RWPE2 (cell line): ENCODE measurements around the gene SORL1.
A peak's percentile ranks its signal among the peaks of the same experiment; 100 is the strongest.

Experiments
- ATAC-seq: fragments of 200-7000 bp; cut with Tn5 transposase; 3 replicates; pipeline ENCODE4 v1.9.1; 2021; ENCODE audit warnings: low read depth
- DNase-seq: peaks from one replicate; pipeline ENCODE4 v3.0.0-alpha.2; 2020; ENCODE audit warnings: low spot score
- H3K27ac ChIP-seq: fragments of 450-650 bp; 2 replicates; pipeline ENCODE4 v1.5.1; 2017; ENCODE audit warnings: mild to moderate bottlenecking; ENCODE audit not compliant: poor library complexity, severe bottlenecking
- H3K27me3 ChIP-seq: fragments of 250-450 bp; sonication (Bioruptor Pico); 2 replicates; pipeline ENCODE4 v1.5.1; 2021; ENCODE audit warnings: mild to moderate bottlenecking, moderate library complexity; ENCODE audit not compliant: insufficient read depth, poor library complexity, severe bottlenecking
- H3K36me3 ChIP-seq: fragments of 250-450 bp; sonication (Bioruptor Pico); 2 replicates; pipeline ENCODE4 v1.5.1; 2020; ENCODE audit warnings: low read depth, mild to moderate bottlenecking, moderate library complexity
- H3K4me1 ChIP-seq: fragments of 250-450 bp; sonication (Bioruptor Pico); 2 replicates; pipeline ENCODE4 v1.5.1; 2021; ENCODE audit warnings: mild to moderate bottlenecking, moderate library complexity; ENCODE audit not compliant: insufficient read depth, poor library complexity, severe bottlenecking
- H3K4me3 ChIP-seq: fragments of 250-450 bp; sonication (Bioruptor Pico); 2 replicates; pipeline ENCODE4 v1.5.1; 2021; ENCODE audit warnings: mild to moderate bottlenecking, moderate library complexity; ENCODE audit not compliant: severe bottlenecking
- H3K9me3 ChIP-seq: fragments of 250-450 bp; sonication (Bioruptor Pico); 2 replicates; pipeline ENCODE4 v1.5.1; 2021; ENCODE audit warnings: mild to moderate bottlenecking, moderate library complexity; ENCODE audit not compliant: severe bottlenecking
- TF ChIP-seq, protein P1 (sequence below): fragments of 450-650 bp; IDR thresholded peaks from one replicate; pipeline ENCODE4 v1.5.1; 2017; ENCODE audit warnings: mild to moderate bottlenecking, moderate library complexity; ENCODE audit not compliant: poor library complexity, severe bottlenecking

Gene SORL1

GRCh38 chr11:121661880-121662486 is 209.9 kb downstream of the SORL1 start:
- ATAC-seq: peak; percentile 50; the same call in 2 of the 3 replicates
- peak overlapping the region; percentile 3 for H3K27ac ChIP-seq
- H3K9me3 ChIP-seq: no peaks in the 10 kb centered on the region
- H3K4me3 ChIP-seq: no peak overlapping the region
- no peak for DNase-seq
- H3K27me3 ChIP-seq: no peaks in the 10 kb centered on the region
- no peaks in the 10 kb centered on the region for H3K36me3 ChIP-seq
- TF ChIP-seq, protein P1, sequence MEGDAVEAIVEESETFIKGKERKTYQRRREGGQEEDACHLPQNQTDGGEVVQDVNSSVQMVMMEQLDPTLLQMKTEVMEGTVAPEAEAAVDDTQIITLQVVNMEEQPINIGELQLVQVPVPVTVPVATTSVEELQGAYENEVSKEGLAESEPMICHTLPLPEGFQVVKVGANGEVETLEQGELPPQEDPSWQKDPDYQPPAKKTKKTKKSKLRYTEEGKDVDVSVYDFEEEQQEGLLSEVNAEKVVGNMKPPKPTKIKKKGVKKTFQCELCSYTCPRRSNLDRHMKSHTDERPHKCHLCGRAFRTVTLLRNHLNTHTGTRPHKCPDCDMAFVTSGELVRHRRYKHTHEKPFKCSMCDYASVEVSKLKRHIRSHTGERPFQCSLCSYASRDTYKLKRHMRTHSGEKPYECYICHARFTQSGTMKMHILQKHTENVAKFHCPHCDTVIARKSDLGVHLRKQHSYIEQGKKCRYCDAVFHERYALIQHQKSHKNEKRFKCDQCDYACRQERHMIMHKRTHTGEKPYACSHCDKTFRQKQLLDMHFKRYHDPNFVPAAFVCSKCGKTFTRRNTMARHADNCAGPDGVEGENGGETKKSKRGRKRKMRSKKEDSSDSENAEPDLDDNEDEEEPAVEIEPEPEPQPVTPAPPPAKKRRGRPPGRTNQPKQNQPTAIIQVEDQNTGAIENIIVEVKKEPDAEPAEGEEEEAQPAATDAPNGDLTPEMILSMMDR: no peak
- H3K4me1 ChIP-seq: no peaks in the 10 kb centered on the region

GRCh38 chr11:121664144-121664543 is 212.0 kb downstream of the SORL1 start:
- no peak overlapping the region for H3K27ac ChIP-seq
- TF ChIP-seq, protein P1: no peak
- no peaks in the 10 kb centered on the region for H3K9me3 ChIP-seq
- ATAC-seq (no peak), DNase-seq (no peak)
- no peaks in the 10 kb centered on the region for H3K4me1 ChIP-seq
- H3K4me3 ChIP-seq: no peak overlapping the region
- H3K36me3 ChIP-seq: no peaks in the 10 kb centered on the region
- no peaks in the 10 kb centered on the region for H3K27me3 ChIP-seq

DNA sequence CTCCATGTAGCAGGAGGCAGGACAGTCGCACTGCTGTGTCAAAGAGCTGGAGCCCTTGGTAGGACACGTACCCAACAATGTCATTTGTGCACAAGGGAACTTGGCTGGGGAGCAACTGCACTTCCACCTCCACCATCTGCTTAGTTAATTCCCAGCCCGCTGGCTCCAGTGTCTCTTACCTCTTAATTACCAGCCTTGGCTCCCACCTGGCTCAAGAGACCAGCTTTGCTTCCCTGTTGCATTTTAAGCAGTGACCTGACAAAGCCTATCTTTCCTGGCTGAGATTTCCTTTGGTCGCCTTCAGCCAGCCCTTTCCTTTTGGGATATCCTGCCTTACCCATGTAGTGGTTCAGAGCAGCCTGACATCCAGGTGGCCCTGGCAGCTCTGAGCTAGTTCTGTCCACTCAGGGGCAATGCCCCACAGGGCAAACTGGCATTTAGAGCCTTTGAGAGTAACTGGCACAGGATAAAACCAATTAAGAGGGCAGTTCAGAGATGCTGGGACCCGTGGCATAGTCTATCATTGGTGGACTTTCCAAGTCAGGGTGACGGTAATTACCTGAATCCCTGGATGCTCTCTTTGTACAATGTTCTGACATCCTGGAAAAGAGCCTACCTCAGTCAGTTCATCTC is 213.2 kb downstream of the SORL1 start:
- TF ChIP-seq, protein P1: no peak
- H3K4me3 ChIP-seq: no peak overlapping the region
- ATAC-seq: no peak
- no peaks in the 10 kb centered on the region for H3K36me3 ChIP-seq
- no peak for DNase-seq
- H3K9me3 ChIP-seq: no peaks in the 10 kb centered on the region
- no peak overlapping the region for H3K27ac ChIP-seq
- no peaks in the 10 kb centered on the region for H3K27me3 ChIP-seq
- H3K4me1 ChIP-seq: no peaks in the 10 kb centered on the region

DNA sequence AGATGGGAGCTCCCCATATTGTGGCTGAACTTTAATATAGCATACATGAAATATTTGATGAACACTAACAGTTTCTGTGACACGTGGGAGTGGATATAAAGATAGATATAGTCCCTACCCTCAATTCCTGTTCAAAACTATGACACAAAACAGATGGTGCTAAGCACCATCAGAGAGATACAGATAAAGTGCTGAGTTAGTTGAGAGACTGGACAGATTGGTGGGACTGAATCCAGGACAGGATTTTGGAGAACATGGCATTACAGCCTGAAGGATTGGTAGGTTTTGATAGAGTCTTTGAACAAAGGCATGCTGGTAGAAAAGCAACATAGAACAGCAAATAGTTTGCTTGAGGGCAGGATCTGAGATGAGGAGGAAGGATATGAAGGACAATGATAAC is 215.7 kb downstream of the SORL1 start:
- H3K4me1 ChIP-seq: no peaks in the 10 kb centered on the region
- H3K36me3 ChIP-seq: no peaks in the 10 kb centered on the region
- H3K27ac ChIP-seq: no peak overlapping the region
- no peaks in the 10 kb centered on the region for H3K27me3 ChIP-seq
- H3K9me3 ChIP-seq: no peaks in the 10 kb centered on the region
- no peak overlapping the region for H3K4me3 ChIP-seq
- TF ChIP-seq, protein P1: no peak
- ATAC-seq (no peak), DNase-seq (no peak)

DNA sequence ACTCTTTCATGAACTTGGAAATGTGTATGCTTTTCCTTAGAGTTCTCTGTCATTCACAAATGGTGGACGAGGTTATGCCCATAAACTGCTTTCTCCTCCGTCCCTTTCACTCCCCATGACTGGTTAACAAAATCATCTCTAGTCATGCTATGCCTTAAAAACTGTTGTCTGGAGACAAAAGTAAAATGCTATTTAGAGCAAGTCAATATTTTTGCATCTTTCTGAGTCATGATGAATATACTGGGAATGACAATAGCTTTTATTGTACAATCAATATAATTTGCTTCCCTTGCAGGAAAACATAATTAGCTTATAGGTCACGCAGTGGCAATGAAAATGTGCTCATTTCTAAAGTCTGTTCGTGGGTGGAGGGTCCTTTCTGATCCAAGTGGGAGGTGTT is 217.3 kb downstream of the SORL1 start:
- Histone ChIP-seq H3K4me3 (no peak overlapping the region), H3K27me3 (no peaks in the 10 kb centered on the region), H3K27ac (no peak overlapping the region), H3K36me3 (no peaks in the 10 kb centered on the region), H3K9me3 (no peaks in the 10 kb centered on the region), H3K4me1 (no peaks in the 10 kb centered on the region)
- TF ChIP-seq, protein P1: no peak
- DNase-seq (no peak), ATAC-seq (no peak)
